WTC11 (cell line): Measurements from ENCODE around the gene SPINT1. TPM values are rescaled to one million over a fixed set of nuclear protein-coding genes. Genes with fewer than 3 reads are reported as not detected.

Source experiments
- IRF2 ChIP-seq: sonication (generic); formaldehyde crosslinking; IDR thresholded peaks from 2 replicates; pipeline ENCODE4 v1.8.0; 2022; ENCODE audit warnings: low read depth, missing genetic modification reagents, borderline replicate concordance
- JUN ChIP-seq: sonication (generic); formaldehyde crosslinking; IDR thresholded peaks from 2 replicates; pipeline ENCODE4 v1.8.0; 2023; ENCODE audit warnings: mild to moderate bottlenecking, missing genetic modification reagents
- NFYB ChIP-seq: sonication (generic); formaldehyde crosslinking; conservative IDR thresholded peaks from 2 replicates; pipeline ENCODE4 v1.8.0; 2022; ENCODE audit warnings: low read depth, missing genetic modification reagents
- TEAD1 ChIP-seq: sonication (generic); formaldehyde crosslinking; IDR thresholded peaks from 2 replicates; pipeline ENCODE4 v1.8.0; 2022; ENCODE audit warnings: mild to moderate bottlenecking, missing genetic modification reagents
- TP53 ChIP-seq: sonication (generic); formaldehyde crosslinking; IDR thresholded peaks from 2 replicates; pipeline ENCODE4 v1.8.1; 2023; ENCODE audit warnings: mild to moderate bottlenecking, missing genetic modification reagents
- ZNF121 ChIP-seq: sonication (generic); formaldehyde crosslinking; IDR thresholded peaks from 2 replicates; pipeline ENCODE4 v1.8.0; 2023; ENCODE audit warnings: missing genetic modification reagents
- ZNF232 ChIP-seq: sonication (generic); formaldehyde crosslinking; IDR thresholded peaks from 2 replicates; pipeline ENCODE4 v1.8.0; 2022; ENCODE audit warnings: mild to moderate bottlenecking, missing genetic modification reagents
- ZNF263 ChIP-seq: sonication (generic); formaldehyde crosslinking; IDR thresholded peaks from 2 replicates; pipeline ENCODE4 v1.8.1; 2022; ENCODE audit warnings: low read depth, mild to moderate bottlenecking, moderate library complexity, missing genetic modification reagents
- total RNA-seq: library from RNA; stranded (reverse); gene quantifications from 3 replicates; pipeline ENCODE4 v1.2.3, GENCODE V29; 2021
- TF ChIP-seq, protein P1 (sequence below): fragments of 250-450 bp; sonication (Bioruptor Pico); IDR thresholded peaks from 2 replicates; pipeline ENCODE4 v1.9.0; 2021; ENCODE audit warnings: mild to moderate bottlenecking
- TF ChIP-seq, protein P2 (sequence below): sonication (generic); formaldehyde crosslinking; IDR thresholded peaks from 2 replicates; pipeline ENCODE4 v1.8.0; 2023; ENCODE audit warnings: mild to moderate bottlenecking, missing genetic modification reagents
- TF ChIP-seq, protein P3 (sequence below): sonication (generic); formaldehyde crosslinking; IDR thresholded peaks from 2 replicates; pipeline ENCODE4 v1.8.1; 2023; ENCODE audit warnings: mild to moderate bottlenecking, moderate library complexity, missing genetic modification reagents
- TF ChIP-seq, protein P4 (sequence below): sonication (generic); formaldehyde crosslinking; IDR thresholded peaks from 2 replicates; pipeline ENCODE4 v1.8.1; 2022; ENCODE audit warnings: mild to moderate bottlenecking, moderate library complexity, missing genetic modification reagents
- TF ChIP-seq, protein P5 (sequence below): sonication (generic); formaldehyde crosslinking; conservative IDR thresholded peaks from 2 replicates; pipeline ENCODE4 v1.8.1; 2023; ENCODE audit warnings: mild to moderate bottlenecking, low read depth, missing genetic modification reagents, moderate library complexity
- TF ChIP-seq, protein P6 (sequence below): fragments of 250-450 bp; sonication (Bioruptor Pico); conservative IDR thresholded peaks from 2 replicates; pipeline ENCODE4 v1.9.0; 2021; ENCODE audit warnings: mild to moderate bottlenecking
- TF ChIP-seq, protein P7 (sequence below): sonication (generic); formaldehyde crosslinking; IDR thresholded peaks from 2 replicates; pipeline ENCODE4 v1.8.0; 2023; ENCODE audit warnings: missing genetic modification reagents
- TF ChIP-seq, protein P8 (sequence below): fragments of 250-450 bp; sonication (Bioruptor Pico); IDR thresholded peaks from 2 replicates; pipeline ENCODE4 v1.9.0; 2021; ENCODE audit warnings: mild to moderate bottlenecking, borderline replicate concordance
- TF ChIP-seq, protein P9 (sequence below): fragments of 250-450 bp; sonication (Bioruptor Pico); IDR thresholded peaks from 2 replicates; pipeline ENCODE4 v1.8.0; 2021; ENCODE audit warnings: mild to moderate bottlenecking

The SPINT1 gene
- total RNA-seq, 1 experiment from 2014 or later = 140 TPM

DNA sequence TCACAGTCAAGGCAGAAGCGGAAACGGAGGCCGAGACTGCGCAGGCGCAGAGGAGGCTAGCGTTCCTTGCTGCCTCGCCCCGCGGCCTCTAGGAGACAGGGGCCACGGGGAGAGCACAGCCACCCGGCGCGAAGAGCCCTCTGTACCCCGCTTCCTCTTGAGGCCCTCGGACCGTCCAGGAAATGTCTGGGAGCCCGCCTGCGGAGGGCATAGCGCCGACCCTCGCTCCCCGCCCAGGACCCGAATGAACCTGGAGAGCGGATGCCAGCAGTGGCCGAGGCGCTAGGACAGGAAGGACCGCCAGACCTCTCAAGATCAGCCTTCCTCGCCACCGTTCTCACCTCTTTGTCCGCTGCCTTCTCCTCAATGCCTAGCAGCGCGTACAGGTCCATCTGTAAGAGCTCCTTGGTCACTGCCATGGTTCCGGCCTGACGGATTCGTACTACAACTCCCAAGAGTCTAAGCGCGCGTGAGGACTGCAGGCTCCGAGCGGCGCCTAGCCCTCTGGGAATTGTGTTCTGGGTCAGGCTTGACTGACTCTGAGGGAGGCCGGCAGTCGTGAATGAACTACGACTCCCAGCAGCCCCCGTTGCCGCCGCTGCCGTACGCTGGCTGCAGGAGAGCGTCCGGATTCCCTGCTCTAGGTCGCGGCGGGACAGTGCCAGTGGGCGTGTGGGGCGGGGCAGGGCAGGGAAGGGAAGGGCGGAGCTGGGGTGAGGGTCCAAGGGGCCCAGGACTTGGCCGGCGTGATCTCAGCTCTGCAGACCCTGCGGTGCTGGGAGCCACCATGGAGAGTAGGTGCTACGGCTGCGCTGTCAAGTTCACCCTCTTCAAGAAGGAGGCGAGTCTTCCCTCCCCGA lies 36.6 kb upstream of the SPINT1 start, which contains the start of the genes DNAJC17 and ZFYVE19 (continued):
- TF ChIP-seq, protein P1, sequence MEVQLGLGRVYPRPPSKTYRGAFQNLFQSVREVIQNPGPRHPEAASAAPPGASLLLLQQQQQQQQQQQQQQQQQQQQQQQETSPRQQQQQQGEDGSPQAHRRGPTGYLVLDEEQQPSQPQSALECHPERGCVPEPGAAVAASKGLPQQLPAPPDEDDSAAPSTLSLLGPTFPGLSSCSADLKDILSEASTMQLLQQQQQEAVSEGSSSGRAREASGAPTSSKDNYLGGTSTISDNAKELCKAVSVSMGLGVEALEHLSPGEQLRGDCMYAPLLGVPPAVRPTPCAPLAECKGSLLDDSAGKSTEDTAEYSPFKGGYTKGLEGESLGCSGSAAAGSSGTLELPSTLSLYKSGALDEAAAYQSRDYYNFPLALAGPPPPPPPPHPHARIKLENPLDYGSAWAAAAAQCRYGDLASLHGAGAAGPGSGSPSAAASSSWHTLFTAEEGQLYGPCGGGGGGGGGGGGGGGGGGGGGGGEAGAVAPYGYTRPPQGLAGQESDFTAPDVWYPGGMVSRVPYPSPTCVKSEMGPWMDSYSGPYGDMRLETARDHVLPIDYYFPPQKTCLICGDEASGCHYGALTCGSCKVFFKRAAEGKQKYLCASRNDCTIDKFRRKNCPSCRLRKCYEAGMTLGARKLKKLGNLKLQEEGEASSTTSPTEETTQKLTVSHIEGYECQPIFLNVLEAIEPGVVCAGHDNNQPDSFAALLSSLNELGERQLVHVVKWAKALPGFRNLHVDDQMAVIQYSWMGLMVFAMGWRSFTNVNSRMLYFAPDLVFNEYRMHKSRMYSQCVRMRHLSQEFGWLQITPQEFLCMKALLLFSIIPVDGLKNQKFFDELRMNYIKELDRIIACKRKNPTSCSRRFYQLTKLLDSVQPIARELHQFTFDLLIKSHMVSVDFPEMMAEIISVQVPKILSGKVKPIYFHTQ (CRISPR knock-in tag) = no peak
- TF ChIP-seq ZNF263 (no peak), ZNF232 (CRISPR knock-in tag) (peak; percentile 88; the same call in 1 of the 2 replicates), NFYB (CRISPR knock-in tag) (no peak), TEAD1 (CRISPR knock-in tag) (peak; percentile 6), TP53 (no peak), IRF2 (CRISPR knock-in tag) (no peak), ZNF121 (CRISPR knock-in tag) (no peak), JUN (CRISPR knock-in tag) (no peak)
- TF ChIP-seq, protein P2, sequence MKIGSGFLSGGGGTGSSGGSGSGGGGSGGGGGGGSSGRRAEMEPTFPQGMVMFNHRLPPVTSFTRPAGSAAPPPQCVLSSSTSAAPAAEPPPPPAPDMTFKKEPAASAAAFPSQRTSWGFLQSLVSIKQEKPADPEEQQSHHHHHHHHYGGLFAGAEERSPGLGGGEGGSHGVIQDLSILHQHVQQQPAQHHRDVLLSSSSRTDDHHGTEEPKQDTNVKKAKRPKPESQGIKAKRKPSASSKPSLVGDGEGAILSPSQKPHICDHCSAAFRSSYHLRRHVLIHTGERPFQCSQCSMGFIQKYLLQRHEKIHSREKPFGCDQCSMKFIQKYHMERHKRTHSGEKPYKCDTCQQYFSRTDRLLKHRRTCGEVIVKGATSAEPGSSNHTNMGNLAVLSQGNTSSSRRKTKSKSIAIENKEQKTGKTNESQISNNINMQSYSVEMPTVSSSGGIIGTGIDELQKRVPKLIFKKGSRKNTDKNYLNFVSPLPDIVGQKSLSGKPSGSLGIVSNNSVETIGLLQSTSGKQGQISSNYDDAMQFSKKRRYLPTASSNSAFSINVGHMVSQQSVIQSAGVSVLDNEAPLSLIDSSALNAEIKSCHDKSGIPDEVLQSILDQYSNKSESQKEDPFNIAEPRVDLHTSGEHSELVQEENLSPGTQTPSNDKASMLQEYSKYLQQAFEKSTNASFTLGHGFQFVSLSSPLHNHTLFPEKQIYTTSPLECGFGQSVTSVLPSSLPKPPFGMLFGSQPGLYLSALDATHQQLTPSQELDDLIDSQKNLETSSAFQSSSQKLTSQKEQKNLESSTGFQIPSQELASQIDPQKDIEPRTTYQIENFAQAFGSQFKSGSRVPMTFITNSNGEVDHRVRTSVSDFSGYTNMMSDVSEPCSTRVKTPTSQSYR (CRISPR knock-in tag) = no peak
- TF ChIP-seq, protein P3, sequence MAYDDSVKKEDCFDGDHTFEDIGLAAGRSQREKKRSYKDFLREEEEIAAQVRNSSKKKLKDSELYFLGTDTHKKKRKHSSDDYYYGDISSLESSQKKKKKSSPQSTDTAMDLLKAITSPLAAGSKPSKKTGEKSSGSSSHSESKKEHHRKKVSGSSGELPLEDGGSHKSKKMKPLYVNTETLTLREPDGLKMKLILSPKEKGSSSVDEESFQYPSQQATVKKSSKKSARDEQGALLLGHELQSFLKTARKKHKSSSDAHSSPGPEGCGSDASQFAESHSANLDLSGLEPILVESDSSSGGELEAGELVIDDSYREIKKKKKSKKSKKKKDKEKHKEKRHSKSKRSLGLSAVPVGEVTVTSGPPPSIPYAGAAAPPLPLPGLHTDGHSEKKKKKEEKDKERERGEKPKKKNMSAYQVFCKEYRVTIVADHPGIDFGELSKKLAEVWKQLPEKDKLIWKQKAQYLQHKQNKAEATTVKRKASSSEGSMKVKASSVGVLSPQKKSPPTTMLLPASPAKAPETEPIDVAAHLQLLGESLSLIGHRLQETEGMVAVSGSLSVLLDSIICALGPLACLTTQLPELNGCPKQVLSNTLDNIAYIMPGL (CRISPR knock-in tag) = peak; percentile 36; the same call in 1 of the 2 replicates
- TF ChIP-seq, protein P4, sequence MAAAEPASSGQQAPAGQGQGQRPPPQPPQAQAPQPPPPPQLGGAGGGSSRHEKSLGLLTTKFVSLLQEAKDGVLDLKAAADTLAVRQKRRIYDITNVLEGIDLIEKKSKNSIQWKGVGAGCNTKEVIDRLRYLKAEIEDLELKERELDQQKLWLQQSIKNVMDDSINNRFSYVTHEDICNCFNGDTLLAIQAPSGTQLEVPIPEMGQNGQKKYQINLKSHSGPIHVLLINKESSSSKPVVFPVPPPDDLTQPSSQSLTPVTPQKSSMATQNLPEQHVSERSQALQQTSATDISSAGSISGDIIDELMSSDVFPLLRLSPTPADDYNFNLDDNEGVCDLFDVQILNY (CRISPR knock-in tag) = peak; percentile 84
- TF ChIP-seq, protein P5, sequence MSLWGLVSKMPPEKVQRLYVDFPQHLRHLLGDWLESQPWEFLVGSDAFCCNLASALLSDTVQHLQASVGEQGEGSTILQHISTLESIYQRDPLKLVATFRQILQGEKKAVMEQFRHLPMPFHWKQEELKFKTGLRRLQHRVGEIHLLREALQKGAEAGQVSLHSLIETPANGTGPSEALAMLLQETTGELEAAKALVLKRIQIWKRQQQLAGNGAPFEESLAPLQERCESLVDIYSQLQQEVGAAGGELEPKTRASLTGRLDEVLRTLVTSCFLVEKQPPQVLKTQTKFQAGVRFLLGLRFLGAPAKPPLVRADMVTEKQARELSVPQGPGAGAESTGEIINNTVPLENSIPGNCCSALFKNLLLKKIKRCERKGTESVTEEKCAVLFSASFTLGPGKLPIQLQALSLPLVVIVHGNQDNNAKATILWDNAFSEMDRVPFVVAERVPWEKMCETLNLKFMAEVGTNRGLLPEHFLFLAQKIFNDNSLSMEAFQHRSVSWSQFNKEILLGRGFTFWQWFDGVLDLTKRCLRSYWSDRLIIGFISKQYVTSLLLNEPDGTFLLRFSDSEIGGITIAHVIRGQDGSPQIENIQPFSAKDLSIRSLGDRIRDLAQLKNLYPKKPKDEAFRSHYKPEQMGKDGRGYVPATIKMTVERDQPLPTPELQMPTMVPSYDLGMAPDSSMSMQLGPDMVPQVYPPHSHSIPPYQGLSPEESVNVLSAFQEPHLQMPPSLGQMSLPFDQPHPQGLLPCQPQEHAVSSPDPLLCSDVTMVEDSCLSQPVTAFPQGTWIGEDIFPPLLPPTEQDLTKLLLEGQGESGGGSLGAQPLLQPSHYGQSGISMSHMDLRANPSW (CRISPR knock-in tag) = 0 out of 2 replicates have a peak, but pooled peaks have one; percentile 62
- TF ChIP-seq, protein P6, sequence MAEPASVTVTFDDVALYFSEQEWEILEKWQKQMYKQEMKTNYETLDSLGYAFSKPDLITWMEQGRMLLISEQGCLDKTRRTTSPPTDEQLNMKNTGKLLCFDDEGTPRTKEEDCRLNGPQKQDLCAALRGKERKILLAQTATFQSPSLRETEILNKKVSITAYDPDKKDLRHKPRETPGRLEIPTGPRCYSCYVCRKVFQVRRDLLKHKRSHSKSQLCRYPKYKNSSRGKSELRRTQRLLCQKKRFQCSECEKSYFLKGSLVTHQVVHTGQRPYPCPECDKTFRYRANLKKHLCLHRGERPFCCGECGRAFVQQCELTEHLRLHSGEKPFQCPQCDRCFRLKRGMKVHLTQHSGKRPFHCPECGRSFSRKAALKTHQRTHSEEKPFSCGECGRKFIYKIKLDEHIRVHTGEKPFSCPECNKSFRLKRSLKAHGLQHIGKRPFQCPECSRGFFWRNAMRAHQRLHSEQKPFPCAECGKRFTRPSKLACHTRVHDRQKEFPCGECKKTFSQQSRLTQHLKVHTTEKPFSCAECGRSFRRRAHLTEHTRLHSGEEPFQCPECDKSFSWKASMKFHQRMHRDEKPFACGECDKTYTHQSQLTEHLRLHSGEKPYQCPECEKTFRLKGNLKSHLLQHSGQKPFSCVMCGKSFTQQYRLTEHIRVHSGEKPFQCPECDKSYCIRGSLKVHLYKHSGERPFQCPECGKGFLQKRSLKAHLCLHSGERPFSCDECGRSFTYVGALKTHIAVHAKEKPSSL (CRISPR knock-in tag) = no peak
- TF ChIP-seq, protein P7, sequence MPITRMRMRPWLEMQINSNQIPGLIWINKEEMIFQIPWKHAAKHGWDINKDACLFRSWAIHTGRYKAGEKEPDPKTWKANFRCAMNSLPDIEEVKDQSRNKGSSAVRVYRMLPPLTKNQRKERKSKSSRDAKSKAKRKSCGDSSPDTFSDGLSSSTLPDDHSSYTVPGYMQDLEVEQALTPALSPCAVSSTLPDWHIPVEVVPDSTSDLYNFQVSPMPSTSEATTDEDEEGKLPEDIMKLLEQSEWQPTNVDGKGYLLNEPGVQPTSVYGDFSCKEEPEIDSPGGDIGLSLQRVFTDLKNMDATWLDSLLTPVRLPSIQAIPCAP (CRISPR knock-in tag) = no peak
- TF ChIP-seq, protein P8, sequence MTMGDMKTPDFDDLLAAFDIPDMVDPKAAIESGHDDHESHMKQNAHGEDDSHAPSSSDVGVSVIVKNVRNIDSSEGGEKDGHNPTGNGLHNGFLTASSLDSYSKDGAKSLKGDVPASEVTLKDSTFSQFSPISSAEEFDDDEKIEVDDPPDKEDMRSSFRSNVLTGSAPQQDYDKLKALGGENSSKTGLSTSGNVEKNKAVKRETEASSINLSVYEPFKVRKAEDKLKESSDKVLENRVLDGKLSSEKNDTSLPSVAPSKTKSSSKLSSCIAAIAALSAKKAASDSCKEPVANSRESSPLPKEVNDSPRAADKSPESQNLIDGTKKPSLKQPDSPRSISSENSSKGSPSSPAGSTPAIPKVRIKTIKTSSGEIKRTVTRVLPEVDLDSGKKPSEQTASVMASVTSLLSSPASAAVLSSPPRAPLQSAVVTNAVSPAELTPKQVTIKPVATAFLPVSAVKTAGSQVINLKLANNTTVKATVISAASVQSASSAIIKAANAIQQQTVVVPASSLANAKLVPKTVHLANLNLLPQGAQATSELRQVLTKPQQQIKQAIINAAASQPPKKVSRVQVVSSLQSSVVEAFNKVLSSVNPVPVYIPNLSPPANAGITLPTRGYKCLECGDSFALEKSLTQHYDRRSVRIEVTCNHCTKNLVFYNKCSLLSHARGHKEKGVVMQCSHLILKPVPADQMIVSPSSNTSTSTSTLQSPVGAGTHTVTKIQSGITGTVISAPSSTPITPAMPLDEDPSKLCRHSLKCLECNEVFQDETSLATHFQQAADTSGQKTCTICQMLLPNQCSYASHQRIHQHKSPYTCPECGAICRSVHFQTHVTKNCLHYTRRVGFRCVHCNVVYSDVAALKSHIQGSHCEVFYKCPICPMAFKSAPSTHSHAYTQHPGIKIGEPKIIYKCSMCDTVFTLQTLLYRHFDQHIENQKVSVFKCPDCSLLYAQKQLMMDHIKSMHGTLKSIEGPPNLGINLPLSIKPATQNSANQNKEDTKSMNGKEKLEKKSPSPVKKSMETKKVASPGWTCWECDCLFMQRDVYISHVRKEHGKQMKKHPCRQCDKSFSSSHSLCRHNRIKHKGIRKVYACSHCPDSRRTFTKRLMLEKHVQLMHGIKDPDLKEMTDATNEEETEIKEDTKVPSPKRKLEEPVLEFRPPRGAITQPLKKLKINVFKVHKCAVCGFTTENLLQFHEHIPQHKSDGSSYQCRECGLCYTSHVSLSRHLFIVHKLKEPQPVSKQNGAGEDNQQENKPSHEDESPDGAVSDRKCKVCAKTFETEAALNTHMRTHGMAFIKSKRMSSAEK = no peak
- TF ChIP-seq, protein P9, sequence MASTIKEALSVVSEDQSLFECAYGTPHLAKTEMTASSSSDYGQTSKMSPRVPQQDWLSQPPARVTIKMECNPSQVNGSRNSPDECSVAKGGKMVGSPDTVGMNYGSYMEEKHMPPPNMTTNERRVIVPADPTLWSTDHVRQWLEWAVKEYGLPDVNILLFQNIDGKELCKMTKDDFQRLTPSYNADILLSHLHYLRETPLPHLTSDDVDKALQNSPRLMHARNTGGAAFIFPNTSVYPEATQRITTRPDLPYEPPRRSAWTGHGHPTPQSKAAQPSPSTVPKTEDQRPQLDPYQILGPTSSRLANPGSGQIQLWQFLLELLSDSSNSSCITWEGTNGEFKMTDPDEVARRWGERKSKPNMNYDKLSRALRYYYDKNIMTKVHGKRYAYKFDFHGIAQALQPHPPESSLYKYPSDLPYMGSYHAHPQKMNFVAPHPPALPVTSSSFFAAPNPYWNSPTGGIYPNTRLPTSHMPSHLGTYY (CRISPR knock-in tag) = no peak
